Endothelial cell of umbilical vein (primary cell): Measurements from ENCODE around the gene TIMP4. TPM values are rescaled to one million over a fixed set of nuclear protein-coding genes. Genes with fewer than 3 reads are reported as not detected.

ENCODE experiments used
- BruUV-seq: library from RNA; stranded (reverse); fragments of 400-500 nt; replicated peaks from 2 replicates; lab custom pipeline; 2021; lab: Mats Ljungman, UMichigan
- CTCF ChIA-PET: fragments of 300-600, 350-600 bp; sonication (Branson Sonifier 250); formaldehyde crosslinking; loops from one replicate; lab custom pipeline; 2021; ENCODE audit warnings: antibody characterized with exemption, inconsistent platforms; lab: Charles Lee
- POLR2A ChIA-PET: fragments of 300-600, 350-600 bp; sonication (Branson Sonifier 250); formaldehyde crosslinking; loops from one replicate; lab custom pipeline; 2021; ENCODE audit warnings: antibody characterized with exemption, inconsistent platforms; lab: Charles Lee
- DNase-seq: peaks from one replicate; pipeline ENCODE4 v3.0.0-alpha.2; 2011; ENCODE audit warnings: low read depth, low spot score
- FAIRE-seq: peaks from 2 replicates; lab custom pipeline; 2011; peaks lifted over from hg19 to GRCh38; lab: Jason Lieb, UNC
- H2AFZ ChIP-seq: 2 replicates; pipeline ENCODE4 v1.6.0; 2012; ENCODE audit warnings: low read depth, low read length, control low read depth, inconsistent platforms
- H3K27ac ChIP-seq: 2 replicates; pipeline ENCODE4 v1.5.1; 2011; ENCODE audit warnings: low read depth, mild to moderate bottlenecking, control low read depth, low read length, moderate library complexity; ENCODE audit not compliant: insufficient read depth
- H3K27me3 ChIP-seq, 2 experiments: 2 replicates each; pipeline versions ENCODE4 v1.6.0 to v1.6.1; 2011; ENCODE audit warnings: low read length in 2 of 2, mixed read lengths in 1 of 2; ENCODE audit not compliant: control insufficient read depth in 2 of 2, insufficient read depth in 2 of 2
- H3K36me3 ChIP-seq, 2 experiments: 2 replicates in 1 of 2; 3 replicates in 1 of 2; pipeline ENCODE4 v1.5.1; 2011; ENCODE audit warnings: low read length in 2 of 2, mild to moderate bottlenecking in 1 of 2, moderate library complexity in 1 of 2; ENCODE audit not compliant: control insufficient read depth in 2 of 2, insufficient read depth in 2 of 2; ENCODE audit errors: extremely low read depth in 1 of 2
- H3K4me1 ChIP-seq: 3 replicates; pipeline ENCODE4 v1.5.1; 2011; ENCODE audit warnings: mild to moderate bottlenecking, low read length; ENCODE audit not compliant: control insufficient read depth, insufficient read depth; ENCODE audit errors: extremely low read depth
- H3K4me2 ChIP-seq: 2 replicates; pipeline ENCODE4 v1.6.1; 2011; ENCODE audit warnings: low read length, control low read depth, mixed read lengths; ENCODE audit not compliant: insufficient read depth
- H3K4me3 ChIP-seq, 3 experiments: fragments of 200-600 bp in 1 of 3; sonication (generic), shearing (Covaris generic) in 1 of 3; replicated peaks in 1 of 3; 2 replicates each; pipeline ENCODE4 v1.5.1; 2011 to 2016; ENCODE audit warnings: control low read depth in 3 of 3, low read length in 3 of 3, mild to moderate bottlenecking in 2 of 3, inconsistent platforms in 1 of 3, low read depth in 1 of 3, moderate library complexity in 1 of 3; ENCODE audit not compliant: insufficient read depth in 1 of 3
- H3K79me2 ChIP-seq: 2 replicates; pipeline ENCODE4 v1.6.0; 2012; ENCODE audit warnings: low read length, inconsistent platforms; ENCODE audit not compliant: control insufficient read depth, insufficient read depth
- H3K9ac ChIP-seq: replicated peaks from 2 replicates; pipeline ENCODE3; 2011; ENCODE audit warnings: low read length, control low read depth; ENCODE audit not compliant: insufficient read depth; ENCODE audit errors: extremely low read depth
- H3K9me1 ChIP-seq: replicated peaks from 3 replicates; pipeline ENCODE4 v1.6.0; 2011; ENCODE audit warnings: mild to moderate bottlenecking, low read length; ENCODE audit not compliant: control insufficient read depth, insufficient read depth; ENCODE audit errors: extremely low read depth
- H3K9me3 ChIP-seq: replicated peaks from 2 replicates; pipeline ENCODE4 v1.5.1; 2012; ENCODE audit warnings: low read length, inconsistent platforms; ENCODE audit not compliant: control insufficient read depth, insufficient read depth
- H4K20me1 ChIP-seq: replicated peaks from 2 replicates; pipeline ENCODE3; 2011; ENCODE audit warnings: mild to moderate bottlenecking, low read length; ENCODE audit not compliant: control insufficient read depth, insufficient read depth; ENCODE audit errors: extremely low read depth
- EZH2 ChIP-seq: IDR thresholded peaks from 2 replicates; pipeline ENCODE4 v1.6.1; 2012; ENCODE audit warnings: borderline replicate concordance, low read depth, mild to moderate bottlenecking, moderate library complexity, low read length, inconsistent platforms; ENCODE audit not compliant: severe bottlenecking
- FOS ChIP-seq: IDR thresholded peaks from 2 replicates; pipeline ENCODE4 v1.6.1; 2011; ENCODE audit warnings: mild to moderate bottlenecking, low read length, moderate library complexity, borderline replicate concordance; ENCODE audit not compliant: insufficient read depth
- GATA2 ChIP-seq: IDR thresholded peaks from 2 replicates; pipeline ENCODE4 v1.7.0; 2011; ENCODE audit warnings: low read depth, mild to moderate bottlenecking, moderate library complexity, mixed read lengths, low read length; ENCODE audit not compliant: insufficient read length, insufficient read depth
- JUN ChIP-seq: IDR thresholded peaks from 2 replicates; pipeline ENCODE4 v1.6.1; 2011; ENCODE audit warnings: borderline replicate concordance, low read depth; ENCODE audit not compliant: insufficient read length, insufficient read depth
- MYC ChIP-seq: IDR thresholded peaks from one replicate; pipeline ENCODE4 v1.6.1; 2011; ENCODE audit warnings: mild to moderate bottlenecking, low read depth, low read length
- POLR2A ChIP-seq: IDR thresholded peaks from 2 replicates; pipeline ENCODE4 v1.6.1; 2012; ENCODE audit warnings: low read depth, mild to moderate bottlenecking, control low read depth, low read length
- POLR2AphosphoS5 ChIP-seq: IDR thresholded peaks from 2 replicates; pipeline ENCODE4 v1.6.1; 2012; ENCODE audit warnings: low read depth, mild to moderate bottlenecking, control low read depth, low read length, moderate library complexity; ENCODE audit not compliant: insufficient read depth
- dilution Hi-C: fragments of 300-500 bp; cut with MboI; formaldehyde crosslinking; loops from one replicate; pipeline ENCODE4 v1.15.0; 2019; ENCODE audit warnings: low sequenced_read_pairs; ENCODE audit not compliant: extremely low pct_ligation_motif_present
- intact Hi-C: fragments of 100-400 bp; cut with micrococcal nuclease; formaldehyde crosslinking; loops from one replicate; pipeline ENCODE4 v1.10.0; 2022
- polyA plus RNA-seq, 4 experiments: library from polyadenylated mRNA; depleted of rRNA in 3 of 4; stranded (reverse) in 3 of 4; unstranded in 1 of 4; fragments of >200 nt; gene quantifications; 2 replicates each; pipeline versions ENCODE4 v1.2.1 to v1.2.3, GENCODE V29; 2011 to 2012; ENCODE audit warnings: missing spikeins in 1 of 4
- total RNA-seq: library from RNA; stranded (reverse); gene quantifications from 2 replicates; pipeline ENCODE4 v1.2.3, GENCODE V29; 2021
- TF ChIP-seq, protein P1 (sequence below), 2 donors: IDR thresholded peaks; 1 replicate in 1 of 2; 2 replicates in 1 of 2; pipeline ENCODE4 v1.5.1; 2011; ENCODE audit warnings: low read length in 2 of 2, mild to moderate bottlenecking in 2 of 2, moderate library complexity in 2 of 2, control low read depth in 1 of 2, inconsistent platforms in 1 of 2, low read depth in 1 of 2; ENCODE audit not compliant: insufficient read depth in 1 of 2; ENCODE audit errors: extremely low read depth in 1 of 2
- TF ChIP-seq, protein P2 (sequence below): IDR thresholded peaks from 2 replicates; pipeline ENCODE4 v1.6.1; 2011; ENCODE audit not compliant: insufficient read depth, insufficient read length

Gene TIMP4
- total and polyA plus RNA-seq, 2 donors (not counting 3 experiments of a cell fraction or from before 2014, with no cell fraction given): 0.07 to 0.40 TPM

DNA sequence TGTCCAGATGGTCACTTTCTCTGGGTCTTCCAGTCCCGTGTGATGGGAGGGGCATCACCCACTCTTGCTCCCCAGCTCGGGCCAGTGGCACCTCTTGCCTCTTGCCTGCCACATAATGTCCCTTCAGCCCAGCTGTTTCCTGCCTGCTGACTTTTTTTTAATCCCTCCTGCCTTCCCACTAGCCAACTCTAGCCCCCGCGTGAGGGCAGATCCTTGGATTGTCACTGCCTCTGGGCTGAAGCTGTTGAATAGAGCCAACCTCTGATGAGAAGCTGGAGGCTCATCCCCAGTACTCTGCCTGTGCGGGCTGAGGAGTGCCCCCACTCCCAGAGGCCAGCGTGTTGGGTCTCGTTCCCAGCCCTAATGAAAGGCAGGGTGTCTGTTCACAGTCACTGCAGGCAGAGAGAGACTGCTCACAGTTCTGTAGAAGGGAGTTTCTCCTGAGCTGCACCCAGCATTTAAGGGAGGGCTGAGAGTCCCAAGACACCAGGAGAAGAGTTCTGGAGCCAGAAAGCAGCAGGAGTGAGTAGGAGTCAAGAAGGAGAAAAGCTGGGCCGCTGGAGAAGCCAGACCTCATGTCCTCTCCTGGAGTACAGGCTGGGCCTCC lies 30.1 kb upstream of the TIMP4 start:
- Histone ChIP-seq H2AFZ (no peak overlapping the region), H3K9me3 (no peaks in the 10 kb centered on the region), H3K9ac (no peak overlapping the region), H3K27me3 (no peaks in the 10 kb centered on the region), H3K9me1 (no peaks in the 10 kb centered on the region), H3K36me3 (no peaks in the 10 kb centered on the region), H3K4me1 (peaks cover 20% of the 10 kb centered on the region), H3K4me2 (no peak overlapping the region), H3K79me2 (no peaks in the 10 kb centered on the region), H3K4me3 (no peak overlapping the region), H3K27ac (no peak overlapping the region), H4K20me1 (no peaks in the 10 kb centered on the region)
- CTCF ChIA-PET: interaction anchor here (1.5 to 2.6 kb wide), 2 partner anchors 12 to 291 kb away, joined by 7 to 33 read pairs; no protein-coding TSS in a partner anchor
- dilution Hi-C loops (no loop called here), intact Hi-C loops (no loop called here)
- no peak for FAIRE-seq
- no TSS peak for BruUV-seq
- TF ChIP-seq, protein P1, sequence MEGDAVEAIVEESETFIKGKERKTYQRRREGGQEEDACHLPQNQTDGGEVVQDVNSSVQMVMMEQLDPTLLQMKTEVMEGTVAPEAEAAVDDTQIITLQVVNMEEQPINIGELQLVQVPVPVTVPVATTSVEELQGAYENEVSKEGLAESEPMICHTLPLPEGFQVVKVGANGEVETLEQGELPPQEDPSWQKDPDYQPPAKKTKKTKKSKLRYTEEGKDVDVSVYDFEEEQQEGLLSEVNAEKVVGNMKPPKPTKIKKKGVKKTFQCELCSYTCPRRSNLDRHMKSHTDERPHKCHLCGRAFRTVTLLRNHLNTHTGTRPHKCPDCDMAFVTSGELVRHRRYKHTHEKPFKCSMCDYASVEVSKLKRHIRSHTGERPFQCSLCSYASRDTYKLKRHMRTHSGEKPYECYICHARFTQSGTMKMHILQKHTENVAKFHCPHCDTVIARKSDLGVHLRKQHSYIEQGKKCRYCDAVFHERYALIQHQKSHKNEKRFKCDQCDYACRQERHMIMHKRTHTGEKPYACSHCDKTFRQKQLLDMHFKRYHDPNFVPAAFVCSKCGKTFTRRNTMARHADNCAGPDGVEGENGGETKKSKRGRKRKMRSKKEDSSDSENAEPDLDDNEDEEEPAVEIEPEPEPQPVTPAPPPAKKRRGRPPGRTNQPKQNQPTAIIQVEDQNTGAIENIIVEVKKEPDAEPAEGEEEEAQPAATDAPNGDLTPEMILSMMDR (IDR thresholded peaks at IDR 0.05; ENCODE audit: extremely low read depth in 1 of 2, insufficient read depth in 1 of 2, low read depth in 1 of 2, low read length in 2 of 2): no peak
- TF ChIP-seq EZH2 (no peak), JUN (no peak), POLR2A (no peak), GATA2 (no peak), MYC (no peak), FOS (no peak), POLR2AphosphoS5 (no peak)
- TF ChIP-seq, protein P2, sequence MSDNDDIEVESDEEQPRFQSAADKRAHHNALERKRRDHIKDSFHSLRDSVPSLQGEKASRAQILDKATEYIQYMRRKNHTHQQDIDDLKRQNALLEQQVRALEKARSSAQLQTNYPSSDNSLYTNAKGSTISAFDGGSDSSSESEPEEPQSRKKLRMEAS: no peak
- POLR2A ChIA-PET: interaction anchor here (0.7 kb wide), 1 partner anchor 24 kb away, joined by 3 read pairs; no protein-coding TSS in a partner anchor
- no peak for DNase-seq
